OCI-LY3 (cell line): ENCODE results near the gene VTI1B.

Experiments
- H2AFZ ChIP-seq: fragments of 200-600, 300-600 bp; shearing (Covaris generic); 2 replicates; pipeline ENCODE4 v1.6.0; 2014; ENCODE audit warnings: antibody characterized with exemption, low read depth, low read length
- H3K27ac ChIP-seq: fragments of 200-600, 300-600 bp; sonication (generic); 2 replicates; pipeline ENCODE4 v1.5.1; 2014; ENCODE audit warnings: mild to moderate bottlenecking, low read length, moderate library complexity, mixed read lengths
- H3K27me3 ChIP-seq: fragments of 200-600, 300-600 bp; sonication (generic); 2 replicates; pipeline ENCODE4 v1.6.1; 2014; ENCODE audit warnings: low read depth, low read length, mixed read lengths
- H3K36me3 ChIP-seq: fragments of 200-600, 300-600 bp; sonication (generic); replicated peaks from 2 replicates; pipeline ENCODE3; 2014; ENCODE audit warnings: low read depth, low read length, mixed read lengths
- H3K4me1 ChIP-seq: fragments of 300-600, 200-600 bp; sonication (generic); 2 replicates; pipeline ENCODE4 v1.6.1; 2014; ENCODE audit warnings: low read length, mixed read lengths
- H3K4me2 ChIP-seq: fragments of 200-600, 300-600 bp; sonication (generic); 2 replicates; pipeline ENCODE4 v1.6.1; 2014; ENCODE audit warnings: low read length, mixed read lengths
- H3K4me3 ChIP-seq: fragments of 300-600, 200-600 bp; sonication (generic); 2 replicates; pipeline ENCODE4 v1.5.1; 2014; ENCODE audit warnings: antibody characterized with exemption, mild to moderate bottlenecking, low read length, moderate library complexity
- H3K79me2 ChIP-seq: fragments of 300-600, 200-600 bp; shearing (Covaris generic); 2 replicates; pipeline ENCODE4 v1.6.1; 2014; ENCODE audit warnings: mild to moderate bottlenecking, low read length, mixed read lengths
- H3K9ac ChIP-seq: fragments of 300-600, 200-600 bp; shearing (Covaris generic); 2 replicates; pipeline ENCODE4 v1.6.0; 2014; ENCODE audit warnings: mild to moderate bottlenecking, low read length, moderate library complexity
- H3K9me3 ChIP-seq: fragments of 200-600, 300-600 bp; shearing (Covaris generic); 2 replicates; pipeline ENCODE4 v1.6.1; 2014; ENCODE audit warnings: low read length, mixed read lengths; ENCODE audit not compliant: insufficient read depth
- H4K20me1 ChIP-seq: fragments of 200-600, 300-600 bp; sonication (generic); 2 replicates; pipeline ENCODE4 v1.6.1; 2016; ENCODE audit warnings: low read length, mixed read lengths; ENCODE audit not compliant: insufficient read depth
- CTCF ChIP-seq: fragments of 200-600, 300-600 bp; sonication (generic); IDR thresholded peaks from 2 replicates; pipeline ENCODE4 v1.5.1; 2014; ENCODE audit warnings: antibody characterized with exemption, low read length, low read depth
- EZH2phosphoT487 ChIP-seq: fragments of 200-600 bp; shearing (Covaris generic); IDR thresholded peaks from 2 replicates; pipeline ENCODE4 v1.6.1; 2018; ENCODE audit warnings: antibody characterized with exemption, mixed run types, low read depth

VTI1B gene

GRCh38 chr14:67622675-67623074, 51.8 kb downstream of the VTI1B start:
- H3K9me3 ChIP-seq, result no peaks in the 10 kb centered on the region
- no peak overlapping the region for H3K9ac ChIP-seq
- H3K36me3 ChIP-seq, result no peaks in the 10 kb centered on the region
- H3K79me2 ChIP-seq, result no peaks in the 10 kb centered on the region
- no peaks in the 10 kb centered on the region for H4K20me1 ChIP-seq
- no peak overlapping the region for H3K4me3 ChIP-seq
- TF ChIP-seq EZH2phosphoT487 (no peak), CTCF (no peak)
- H3K4me2 ChIP-seq, result no peak overlapping the region
- no peak overlapping the region for H2AFZ ChIP-seq
- no peak overlapping the region for H3K27ac ChIP-seq
- H3K4me1 ChIP-seq, result peaks cover 9% of the 10 kb centered on the region
- peaks cover 10% of the 10 kb centered on the region for H3K27me3 ChIP-seq

GRCh38 chr14:67620217-67620785, 54.1 kb downstream of the VTI1B start:
- Histone ChIP-seq H3K4me2 (peak overlapping the region; percentile 87), H3K27me3 (peaks cover 10% of the 10 kb centered on the region), H3K4me1 (peaks cover 9% of the 10 kb centered on the region), H3K27ac (no peak overlapping the region), H3K4me3 (peak overlapping the region; percentile 86), H2AFZ (peak overlapping the region; percentile 81), H4K20me1 (no peaks in the 10 kb centered on the region), H3K79me2 (no peaks in the 10 kb centered on the region), H3K36me3 (no peaks in the 10 kb centered on the region), H3K9ac (peak overlapping the region; percentile 54), H3K9me3 (no peaks in the 10 kb centered on the region)
- TF ChIP-seq CTCF, result no peak
- TF ChIP-seq EZH2phosphoT487, result no peak

- H3K4me2 ChIP-seq, result peak within 1 kb of the TSS; percentile 87
- H4K20me1 ChIP-seq, result no peaks in the 10 kb centered on the region
- no peaks in the 10 kb centered on the region for H3K79me2 ChIP-seq
- H2AFZ ChIP-seq, result peak within 1 kb of the TSS; percentile 88
- H3K9me3 ChIP-seq, result no peaks in the 10 kb centered on the region
- peak within 1 kb of the TSS; percentile 86 for H3K4me3 ChIP-seq
- no peak within 1 kb of the TSS for H3K27ac ChIP-seq
- peak within 1 kb of the TSS; percentile 64 for H3K9ac ChIP-seq
- H3K27me3 ChIP-seq, result peaks cover 10% of the 10 kb centered on the region
- TF ChIP-seq EZH2phosphoT487 (no peak), CTCF (peak; percentile 32; the same call in 1 of the 2 replicates)
- no peaks in the 10 kb centered on the region for H3K36me3 ChIP-seq
- peaks cover 9% of the 10 kb centered on the region for H3K4me1 ChIP-seq
These were observed 54.8 kb downstream of the VTI1B start, which contains the start of gene ARG2 for GRCh38 chr14:67619446-67620216. ARG2 (plus strand) TSS chr14:67619920; CDS start chr14:67619978, 58 bp downstream.

GRCh38 chr14:67618617-67619063, 55.8 kb downstream of the VTI1B start:
- Histone ChIP-seq H3K4me2 (peak overlapping the region; percentile 87), H3K36me3 (no peaks in the 10 kb centered on the region), H3K4me3 (peak overlapping the region; percentile 86), H2AFZ (no peak overlapping the region), H3K4me1 (peaks cover 9% of the 10 kb centered on the region), H3K9ac (no peak overlapping the region), H4K20me1 (no peaks in the 10 kb centered on the region), H3K79me2 (no peaks in the 10 kb centered on the region), H3K27me3 (peaks cover 10% of the 10 kb centered on the region), H3K9me3 (no peaks in the 10 kb centered on the region), H3K27ac (no peak overlapping the region)
- peak; percentile 78 for TF ChIP-seq CTCF
- no peak for TF ChIP-seq EZH2phosphoT487
